Gastrocnemius medialis (tissue), 4 donors: ENCODE measurements around the gene PSMD13.

Experiments
- POLR2A ChIP-seq, 2 donors: fragments of 450-650 bp; IDR thresholded peaks; one replicate each; pipeline ENCODE4 v1.6.1; 2017; ENCODE audit warnings: antibody characterized with exemption in 2 of 2, mild to moderate bottlenecking in 2 of 2, moderate library complexity in 2 of 2
- TF ChIP-seq, protein P1 (sequence below), 5 experiments: fragments of 450-650 bp in 3 of 5; fragments of 200-600 bp in 2 of 5; sonication (generic) in 2 of 5; IDR thresholded peaks in 4 of 5; conservative IDR thresholded peaks in 1 of 5; 1 replicate in 4 of 5; 2 replicates in 1 of 5; pipeline ENCODE4 v1.5.1; 2016 to 2019; ENCODE audit warnings: antibody characterized with exemption in 5 of 5, mild to moderate bottlenecking in 3 of 5, moderate library complexity in 3 of 5

GRCh38 chr11:293852-294661 is 57.3 kb downstream of the PSMD13 start:
- TF ChIP-seq, protein P1, sequence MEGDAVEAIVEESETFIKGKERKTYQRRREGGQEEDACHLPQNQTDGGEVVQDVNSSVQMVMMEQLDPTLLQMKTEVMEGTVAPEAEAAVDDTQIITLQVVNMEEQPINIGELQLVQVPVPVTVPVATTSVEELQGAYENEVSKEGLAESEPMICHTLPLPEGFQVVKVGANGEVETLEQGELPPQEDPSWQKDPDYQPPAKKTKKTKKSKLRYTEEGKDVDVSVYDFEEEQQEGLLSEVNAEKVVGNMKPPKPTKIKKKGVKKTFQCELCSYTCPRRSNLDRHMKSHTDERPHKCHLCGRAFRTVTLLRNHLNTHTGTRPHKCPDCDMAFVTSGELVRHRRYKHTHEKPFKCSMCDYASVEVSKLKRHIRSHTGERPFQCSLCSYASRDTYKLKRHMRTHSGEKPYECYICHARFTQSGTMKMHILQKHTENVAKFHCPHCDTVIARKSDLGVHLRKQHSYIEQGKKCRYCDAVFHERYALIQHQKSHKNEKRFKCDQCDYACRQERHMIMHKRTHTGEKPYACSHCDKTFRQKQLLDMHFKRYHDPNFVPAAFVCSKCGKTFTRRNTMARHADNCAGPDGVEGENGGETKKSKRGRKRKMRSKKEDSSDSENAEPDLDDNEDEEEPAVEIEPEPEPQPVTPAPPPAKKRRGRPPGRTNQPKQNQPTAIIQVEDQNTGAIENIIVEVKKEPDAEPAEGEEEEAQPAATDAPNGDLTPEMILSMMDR (IDR thresholded peaks at IDR 0.05 in 4 of 5, conservative IDR thresholded peaks at IDR 0.05 in 1 of 5): no peak
- TF ChIP-seq POLR2A (IDR thresholded peaks at IDR 0.05): no peak
